NCI-H146 treated with DMSO at 0.1 percent for 48 hours (cell line): ENCODE measurements around the gene NT5DC4.

Source experiments
- DNase-seq: peaks from one replicate; lab custom pipeline; 2025; ENCODE audit not compliant: unreplicated experiment; lab: John Stamatoyannopoulos, UW

The NT5DC4 gene

DNA sequence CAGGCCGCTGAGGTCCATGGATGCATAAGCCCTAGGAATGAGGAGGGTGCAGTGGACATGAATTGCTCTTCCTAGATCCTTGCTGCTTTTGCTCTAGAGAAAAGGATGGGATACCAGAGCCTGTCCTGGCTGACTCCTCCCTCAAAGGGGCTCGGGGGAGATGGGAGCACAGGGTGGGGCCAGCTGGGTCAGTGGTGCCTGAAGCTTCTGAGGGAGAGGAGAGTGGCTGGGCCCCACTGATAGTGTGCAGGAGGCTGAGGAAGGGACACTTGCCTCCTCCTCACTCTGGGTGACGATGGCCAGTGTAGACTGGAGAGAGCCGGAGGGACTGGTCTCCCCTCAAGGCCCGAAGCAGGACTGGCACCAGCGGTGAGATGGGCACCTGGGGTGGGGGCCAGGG is at the start of gene NT5DC4:
NT5DC4 (plus strand) TSS at position 236 of the 400 bp plus-strand sequence; CDS start at position 296, 60 bp downstream.
- no peak for DNase-seq

DNA sequence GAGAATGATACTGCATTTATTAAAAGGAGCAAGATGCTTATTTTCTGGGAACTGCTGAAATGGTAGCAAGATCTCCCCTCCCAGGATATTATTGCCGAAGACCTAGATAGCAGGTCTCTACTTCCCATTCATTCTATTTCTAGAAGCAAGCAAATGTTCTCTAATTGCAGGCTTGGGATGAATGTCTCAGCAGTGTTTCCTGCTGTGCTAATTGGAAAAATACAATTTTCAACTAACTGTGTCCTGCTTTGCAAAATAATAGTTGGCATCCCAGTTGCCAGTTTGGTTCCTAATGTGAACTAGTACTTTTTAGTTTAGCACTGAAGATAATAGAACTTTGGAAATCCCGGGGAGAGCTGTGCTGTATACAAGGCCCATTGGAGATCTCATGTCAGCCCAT is 49.0 kb upstream of the NT5DC4 start:
- peak; percentile 91 for DNase-seq

DNA sequence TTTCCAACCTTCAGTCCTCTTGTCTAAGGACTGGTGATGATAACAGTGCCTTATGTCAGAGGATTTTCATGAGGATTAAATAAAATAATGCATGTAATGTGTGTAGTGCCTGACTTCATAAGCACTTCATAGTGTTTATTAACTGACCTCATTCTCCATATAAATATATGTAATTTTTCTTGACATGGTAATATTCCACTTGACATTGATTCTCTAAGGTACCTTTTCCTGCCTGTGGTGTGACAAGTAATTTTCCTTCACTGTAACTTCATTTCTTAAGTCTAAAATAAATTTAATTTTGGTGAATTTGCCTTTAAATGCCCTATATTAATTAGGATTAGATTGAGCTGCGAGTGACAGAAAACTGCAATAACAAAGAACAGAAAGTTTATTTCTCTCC is 47.8 kb upstream of the NT5DC4 start:
- DNase-seq, result no peak

DNA sequence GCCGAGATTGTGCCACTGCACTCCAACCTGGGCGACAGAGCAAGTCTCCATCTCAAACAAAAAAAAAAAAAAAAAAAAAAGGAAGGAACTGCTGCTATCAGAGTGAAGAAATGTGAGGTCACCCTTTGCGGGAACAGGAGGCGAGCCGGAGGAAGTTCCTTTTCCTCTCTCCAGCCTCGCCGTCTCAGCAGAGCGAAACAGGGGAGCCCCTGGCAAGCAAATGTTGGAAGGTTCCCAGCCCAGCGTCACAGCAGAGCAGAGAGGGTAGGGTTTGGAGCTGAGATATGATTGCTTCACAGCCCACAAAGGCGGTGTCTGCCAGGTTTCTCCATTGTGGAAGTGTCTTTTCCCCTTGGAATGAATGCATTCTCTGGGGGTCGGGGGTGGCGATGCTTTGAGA is 46.6 kb upstream of the NT5DC4 start:
- DNase-seq, result no peak

DNA sequence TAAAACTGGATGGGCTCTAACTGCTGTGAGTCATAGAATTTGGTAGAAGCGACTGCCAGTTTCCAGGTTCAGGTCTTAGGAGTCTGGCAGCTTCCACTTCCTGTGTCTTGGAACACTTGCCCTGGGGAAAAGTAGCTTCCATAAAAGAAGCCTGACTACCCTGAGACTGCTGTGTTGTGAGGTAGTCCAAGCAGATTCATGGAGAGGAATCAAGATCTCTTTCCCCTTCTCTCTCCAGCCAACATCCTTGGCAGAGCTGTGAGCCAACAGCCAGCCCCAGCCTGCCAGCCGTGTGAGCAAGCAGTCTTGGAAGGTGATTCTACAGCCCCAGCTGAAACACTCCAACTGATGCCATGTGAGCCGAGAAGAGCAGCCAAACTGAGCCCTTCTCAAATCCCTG is 41.3 kb upstream of the NT5DC4 start:
- no peak for DNase-seq

DNA sequence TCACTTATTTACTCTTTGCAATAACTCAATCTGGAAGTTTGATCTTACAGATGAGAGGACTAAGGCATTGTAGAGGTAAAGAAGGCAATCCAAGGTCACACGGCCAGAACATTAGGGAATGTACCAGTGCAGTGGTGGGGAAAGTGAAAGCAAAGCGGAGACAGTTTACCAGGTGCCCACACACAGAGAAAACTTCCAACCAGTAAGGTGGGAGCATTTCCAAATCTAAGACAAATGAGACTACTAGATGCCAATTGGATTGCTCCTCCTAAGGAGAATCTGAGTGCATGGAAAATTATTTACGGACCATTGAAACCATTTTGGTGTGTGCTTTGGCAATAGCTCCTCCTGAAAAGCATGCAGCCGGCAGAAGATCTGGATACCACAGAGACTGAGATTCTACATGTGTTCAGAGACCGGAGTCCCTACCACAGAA is 40.1 kb upstream of the NT5DC4 start:
- no peak for DNase-seq

DNA sequence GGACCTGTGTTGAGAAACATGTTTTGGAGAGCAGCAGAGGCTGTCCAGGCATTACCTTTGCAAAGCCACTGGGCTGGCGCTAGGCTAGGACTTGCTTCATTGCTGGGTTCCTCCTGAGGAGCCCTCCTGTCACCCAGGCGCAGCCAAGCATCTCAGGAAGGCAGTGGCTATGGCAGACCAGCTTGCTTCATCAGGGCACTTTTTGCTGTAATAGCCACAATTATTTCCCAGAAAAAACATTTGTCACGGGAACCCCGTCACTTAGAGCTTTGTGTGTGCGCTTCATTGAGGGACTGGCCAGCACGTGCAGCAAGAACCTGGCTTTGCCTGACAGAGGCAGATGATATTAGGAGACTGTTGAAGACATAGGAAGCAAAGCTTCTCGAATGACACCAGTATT is 38.7 kb upstream of the NT5DC4 start:
- no peak for DNase-seq

DNA sequence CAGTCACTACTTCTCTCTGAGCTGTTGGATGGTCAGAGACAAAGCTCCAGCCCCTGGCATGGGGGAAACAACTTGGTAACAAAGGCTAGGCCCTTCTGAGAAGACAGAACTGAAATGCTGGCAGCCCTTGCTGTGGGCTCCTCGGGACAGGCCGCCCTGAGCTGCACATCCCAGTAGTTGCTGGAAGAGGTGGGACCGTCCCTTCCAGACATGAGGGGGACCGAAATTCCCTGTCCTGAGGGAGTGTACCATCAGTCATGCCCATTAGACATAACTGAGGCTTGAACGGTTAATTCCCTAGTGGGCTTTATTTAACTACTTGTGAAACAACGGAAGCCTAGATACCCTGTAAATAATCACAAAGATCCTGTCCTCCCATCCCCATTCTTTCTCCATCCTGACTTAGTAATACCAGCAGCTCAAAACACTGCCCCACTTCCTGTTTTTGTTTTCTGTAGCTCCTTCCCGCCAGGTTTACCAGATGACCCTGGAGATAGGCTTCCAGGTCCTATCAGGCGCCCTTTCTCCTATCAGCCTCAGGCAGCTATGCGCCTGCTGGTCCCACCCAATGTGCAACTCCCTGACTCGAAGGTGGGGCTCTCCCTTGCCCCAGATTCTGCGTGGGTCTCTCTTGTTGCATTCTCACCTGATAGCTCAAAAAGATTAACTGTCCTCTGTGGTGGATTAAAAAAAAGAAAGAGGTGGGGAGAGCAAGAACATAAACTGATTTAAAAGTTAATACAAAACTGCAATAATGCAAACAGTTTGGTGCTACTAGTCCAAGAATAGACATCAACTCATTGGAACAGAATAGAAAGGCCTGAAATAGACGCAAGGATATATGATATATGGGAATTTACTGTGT is 37.0 kb upstream of the NT5DC4 start:
- no peak for DNase-seq

DNA sequence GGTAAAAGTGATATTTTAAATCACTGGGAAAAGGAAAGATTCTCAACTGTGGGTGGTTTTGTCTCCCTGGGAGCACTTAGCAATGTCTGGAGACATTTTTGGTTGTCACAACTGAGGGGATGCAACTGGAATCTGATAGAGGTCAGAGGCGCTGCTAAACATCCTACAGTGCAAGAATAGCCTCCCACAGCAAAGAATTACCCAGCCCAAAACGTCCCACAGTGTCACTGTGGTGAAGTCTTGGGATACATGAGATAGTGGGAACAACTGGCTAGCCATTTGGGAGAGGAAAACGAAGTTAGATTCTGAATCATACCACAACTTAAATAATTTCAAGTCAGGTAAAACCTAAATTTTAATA is 36.4 kb upstream of the NT5DC4 start:
- no peak for DNase-seq

DNA sequence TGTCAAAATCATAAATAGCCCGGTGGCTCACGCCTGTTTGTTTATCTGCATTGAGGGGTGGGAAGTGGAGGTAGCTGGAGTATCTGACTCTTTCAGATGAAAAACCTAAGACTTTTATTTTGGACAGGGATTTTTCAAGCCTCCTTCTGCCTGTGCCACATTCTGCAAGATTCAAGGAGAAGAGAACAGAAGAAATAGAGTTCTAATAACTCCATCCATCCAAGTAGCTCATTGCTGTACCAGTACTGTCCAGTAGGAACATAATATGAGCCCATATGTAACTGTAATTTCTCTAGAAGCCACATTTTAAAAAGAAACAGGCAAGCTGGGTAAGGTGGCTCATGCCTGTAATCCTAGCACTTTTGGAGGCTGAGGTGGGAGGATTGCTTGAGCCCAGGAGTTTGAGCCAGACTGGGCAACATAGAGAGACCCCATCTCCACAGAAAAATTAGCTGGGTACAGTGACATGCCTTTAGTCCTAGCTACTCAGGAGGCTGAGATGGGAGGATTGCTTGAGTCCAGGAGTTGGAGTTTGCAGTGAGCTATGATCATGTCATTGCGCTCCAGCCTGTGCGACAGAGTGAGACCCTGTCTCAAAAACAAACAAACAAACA is 35.4 kb upstream of the NT5DC4 start:
- no peak for DNase-seq

DNA sequence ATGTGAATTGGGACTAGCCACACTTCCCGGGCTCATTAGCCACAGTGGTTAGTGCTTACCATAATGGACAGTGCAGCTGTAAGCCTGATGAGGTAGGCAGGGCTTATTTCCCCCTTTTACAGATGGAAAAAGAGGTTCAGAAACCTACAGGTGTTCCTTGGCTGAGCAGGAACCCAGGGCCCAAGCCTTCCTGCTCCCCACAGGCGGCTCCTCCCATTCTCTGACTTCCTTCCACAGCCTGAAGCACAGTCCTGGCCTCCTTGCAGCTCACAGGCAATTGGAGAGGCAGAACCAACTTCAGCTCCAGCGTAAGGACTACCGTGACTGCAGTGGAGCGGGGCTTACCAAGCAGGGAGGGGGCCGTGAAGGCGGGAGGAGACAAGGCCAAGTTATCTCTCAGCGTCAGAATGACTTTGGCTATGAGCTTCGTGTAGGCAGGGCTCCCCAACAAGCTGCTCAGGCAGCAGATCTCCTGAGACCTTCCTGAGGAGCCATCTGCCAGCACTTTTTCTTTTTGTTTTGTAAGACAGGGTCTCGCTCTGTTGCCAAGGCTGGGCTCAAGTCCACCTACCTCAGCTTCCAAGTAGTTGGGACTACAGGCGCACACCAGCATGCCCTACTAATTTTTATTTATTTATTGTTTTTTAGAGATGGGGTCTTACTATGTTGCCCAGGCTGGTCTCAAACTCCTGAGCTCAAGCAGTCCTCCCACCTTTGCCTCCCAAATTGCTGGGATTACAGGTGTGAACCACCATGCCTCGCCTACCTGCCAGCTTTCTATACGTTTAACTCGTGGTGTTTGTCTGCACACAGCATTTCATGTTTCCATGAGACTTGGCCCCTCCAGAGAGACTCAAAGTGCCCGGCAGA is 34.2 kb upstream of the NT5DC4 start:
- DNase-seq, result no peak

DNA sequence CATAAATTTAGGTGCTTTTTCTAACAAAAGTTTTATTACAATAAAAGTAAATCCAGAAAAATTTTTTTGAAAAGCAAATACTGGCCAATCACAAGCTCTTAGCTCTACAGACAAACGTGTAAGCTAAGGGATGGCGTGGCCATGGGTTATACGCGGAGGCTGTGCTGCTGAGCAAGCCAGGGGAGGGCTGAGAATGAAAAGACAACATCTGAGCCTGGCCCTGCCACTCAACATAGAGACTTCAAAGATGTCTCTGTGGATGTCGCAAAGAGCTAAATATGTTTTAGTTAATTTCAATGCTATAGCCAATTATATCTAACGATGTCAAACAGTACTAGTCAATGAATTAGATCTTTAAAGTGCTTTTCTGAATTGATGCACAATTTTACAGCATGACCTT is 33.3 kb upstream of the NT5DC4 start:
- no peak for DNase-seq

DNA sequence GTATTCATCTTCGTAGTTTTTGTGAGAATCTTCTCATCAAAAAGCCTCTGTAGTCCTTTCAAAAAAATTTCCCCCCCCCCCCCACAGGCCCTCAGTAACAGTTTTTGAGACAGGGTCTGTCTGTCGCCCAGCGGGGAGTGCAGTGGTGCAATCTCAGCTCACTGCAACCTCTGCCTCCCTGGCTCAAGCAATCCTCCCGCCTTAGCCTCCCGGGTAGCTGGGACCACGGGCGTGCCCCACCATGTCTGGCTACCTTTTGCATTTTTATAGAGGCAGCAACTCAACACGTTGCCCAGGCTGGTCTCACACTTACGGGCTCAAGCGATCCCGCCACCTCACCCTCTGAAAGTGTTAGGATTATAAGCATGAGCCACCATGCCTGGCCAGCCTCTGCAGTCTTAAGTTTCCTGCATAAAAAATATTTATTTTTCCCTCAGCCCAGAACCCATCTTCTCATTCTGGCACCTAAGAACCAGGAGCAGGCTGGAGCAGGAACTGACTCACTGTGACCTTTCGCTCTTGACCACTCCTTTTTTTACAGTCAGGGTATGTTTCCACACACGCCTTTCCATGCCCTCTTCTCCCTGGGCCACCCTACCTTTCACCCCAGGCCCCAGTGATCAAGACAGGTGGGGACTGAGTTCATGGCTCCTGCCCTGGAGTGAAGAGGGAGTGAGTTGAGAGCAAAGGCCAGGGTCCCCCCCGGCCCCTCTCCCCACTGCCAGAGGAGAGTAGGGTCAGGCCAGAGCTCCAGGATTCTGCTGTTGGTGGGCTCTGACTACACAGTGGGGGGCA is 32.5 kb upstream of the NT5DC4 start:
- no peak for DNase-seq

DNA sequence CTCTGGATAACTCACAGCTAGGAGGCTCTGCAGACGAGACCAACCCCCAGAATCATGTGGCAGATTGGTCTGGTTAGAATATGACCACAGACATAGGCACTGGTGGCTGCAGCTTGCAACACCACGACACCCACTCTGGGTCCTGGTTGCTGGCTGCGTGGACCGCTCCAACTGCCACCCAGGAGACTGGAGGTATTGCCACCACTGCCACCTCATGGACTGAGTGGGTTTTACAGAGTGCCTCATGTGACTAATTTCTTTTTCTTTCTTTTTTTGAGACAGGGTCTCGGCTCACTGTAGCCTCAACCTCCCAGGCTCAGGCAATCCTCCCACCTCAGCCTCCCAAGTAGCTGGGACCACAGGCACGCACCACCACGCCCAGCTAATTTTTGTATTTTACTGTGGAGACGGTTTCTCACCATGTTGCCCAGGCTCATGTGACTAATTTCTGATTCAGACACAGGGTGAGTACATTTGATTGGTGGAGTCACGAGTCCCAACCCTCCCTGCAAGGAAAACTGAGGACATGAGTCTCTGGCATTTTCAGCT is 29.9 kb upstream of the NT5DC4 start:
- peak; percentile 24 for DNase-seq

DNA sequence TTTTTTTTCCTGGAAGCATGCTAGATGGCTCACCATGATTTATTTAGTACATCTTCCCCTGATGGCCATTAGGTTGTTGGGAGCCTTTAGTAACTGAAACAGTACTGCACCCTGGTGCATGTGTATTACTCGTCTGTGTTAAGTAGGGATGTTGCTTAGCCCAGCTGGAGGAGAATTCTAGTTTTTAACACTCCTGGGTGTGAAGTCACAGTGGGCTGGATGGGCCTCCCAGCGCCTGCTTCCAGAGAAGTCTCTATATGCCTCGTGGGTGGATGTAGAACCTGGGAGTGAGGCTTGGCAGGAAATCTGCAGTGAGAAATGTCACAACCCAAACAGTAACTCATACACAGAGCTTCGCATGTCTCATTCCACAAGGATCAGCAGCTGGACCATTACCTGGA is 28.9 kb upstream of the NT5DC4 start:
- DNase-seq, result no peak

DNA sequence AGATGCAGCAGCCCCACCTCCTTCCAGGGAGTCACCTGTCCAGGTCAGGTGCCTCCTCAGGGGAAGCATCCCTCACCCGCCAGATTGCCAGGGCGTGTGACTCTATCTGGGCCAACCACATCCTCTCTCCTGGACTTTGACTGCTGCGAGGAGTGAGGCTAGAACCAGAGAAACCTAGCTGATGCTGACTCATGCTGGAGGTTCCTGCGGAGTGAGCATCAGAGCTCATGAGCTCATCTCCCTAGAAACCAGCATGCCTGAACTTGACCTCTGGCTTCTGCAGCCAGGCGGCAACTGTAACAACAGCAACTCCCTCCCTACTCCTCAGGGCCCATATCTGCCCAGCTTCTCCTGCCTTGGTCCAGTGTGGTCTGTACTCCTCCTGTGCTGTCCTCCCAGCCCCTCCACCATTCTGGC is 28.3 kb upstream of the NT5DC4 start:
- DNase-seq, result peak; percentile 82

DNA sequence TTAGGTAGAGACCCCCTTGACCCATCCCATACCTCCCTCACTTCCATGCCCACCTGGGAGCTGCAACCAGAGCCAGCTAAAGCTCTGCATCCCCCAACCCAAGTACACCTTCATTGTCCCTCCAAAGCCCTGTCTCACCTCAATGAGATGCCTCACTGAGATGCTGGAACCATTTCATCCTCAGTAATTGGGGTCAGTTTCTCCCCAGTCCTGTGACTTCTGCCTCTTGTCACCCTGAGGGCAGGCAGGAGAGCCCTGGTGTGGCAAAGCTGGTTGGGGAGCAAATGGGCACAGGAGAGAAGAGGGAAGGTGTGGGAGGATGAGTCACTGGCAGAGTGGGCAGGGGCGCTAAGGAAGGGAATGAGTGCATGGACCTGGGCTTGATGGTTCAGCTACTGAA is 27.9 kb upstream of the NT5DC4 start:
- no peak for DNase-seq

DNA sequence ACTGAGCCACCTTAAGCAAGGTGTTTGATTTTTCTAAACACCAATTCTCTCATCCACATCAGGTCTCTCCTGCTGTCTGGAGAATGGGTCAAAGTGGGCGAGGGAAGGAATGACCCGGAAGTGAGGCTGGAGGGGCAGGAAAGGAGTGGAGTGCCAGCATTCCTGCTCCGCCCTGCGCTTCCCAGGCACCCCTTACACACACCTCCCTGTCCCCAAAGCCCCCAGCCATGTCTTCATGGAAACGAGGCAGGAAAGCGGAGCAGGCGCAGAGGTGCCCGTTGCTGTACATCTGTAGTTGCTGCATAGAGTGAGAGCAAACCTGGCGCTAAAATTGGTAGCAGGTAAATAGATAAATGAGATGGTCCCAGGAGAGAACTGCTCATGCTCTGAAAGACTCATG is 27.2 kb upstream of the NT5DC4 start:
- no peak for DNase-seq

DNA sequence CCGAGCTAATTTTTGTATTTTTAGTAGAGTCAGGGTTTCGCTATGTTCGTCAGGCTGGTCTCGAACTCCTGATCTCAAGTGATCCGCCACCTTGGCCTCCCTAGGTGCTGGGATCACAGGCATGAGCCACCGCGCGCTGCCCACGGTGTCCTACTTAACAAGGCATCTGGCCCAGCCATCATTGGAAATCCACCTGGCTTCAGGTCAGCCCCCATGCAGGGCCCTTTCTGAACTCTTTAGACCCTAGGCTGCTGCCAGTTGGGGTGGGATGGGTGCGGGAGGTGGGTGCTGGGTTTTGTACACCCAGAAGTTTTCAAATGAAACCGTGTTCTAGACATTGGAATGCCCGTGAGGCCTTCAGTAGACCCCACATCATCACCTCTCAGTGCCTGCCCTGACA is 26.6 kb upstream of the NT5DC4 start:
- no peak for DNase-seq

DNA sequence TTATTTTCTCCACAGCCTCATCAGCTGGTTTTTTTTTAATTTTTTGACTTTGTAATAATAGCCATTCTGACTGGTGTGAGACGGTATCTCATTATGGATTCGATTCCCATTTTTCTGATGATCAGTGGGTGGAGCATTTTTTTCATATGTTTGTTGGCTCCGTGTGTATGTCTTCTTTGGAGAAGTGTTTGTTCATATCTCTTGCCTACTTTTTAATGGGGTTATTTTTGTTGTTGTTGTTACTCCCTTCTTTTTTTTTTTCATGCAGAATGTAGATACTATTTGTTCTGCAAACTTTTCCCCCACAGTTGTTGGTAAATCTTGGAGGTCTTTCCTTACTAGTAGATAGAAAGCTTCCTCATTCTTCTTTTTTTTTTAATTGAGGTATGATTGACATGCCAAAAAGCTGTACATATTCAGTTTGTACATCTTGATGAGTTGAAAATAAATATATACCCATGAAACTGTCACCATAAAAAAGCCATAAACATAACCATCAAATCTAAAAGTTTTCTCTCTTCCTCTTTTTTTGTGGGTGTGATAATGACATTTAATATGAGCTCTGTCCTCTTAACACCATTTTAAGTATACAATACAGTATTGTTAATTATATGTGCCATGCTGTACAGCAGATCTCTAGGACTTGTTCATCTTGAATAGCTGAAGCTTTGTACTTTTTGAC is 21.8 kb upstream of the NT5DC4 start:
- no peak for DNase-seq
